ENCODE data around the gene KLC3.
"Not testable (repeated sequence)": the region's sequence is repeated elsewhere in the genome, so short reads cannot be mapped to it uniquely, and the experiment has no call there.

The KLC3 gene

GRCh38 chr19:45340232-45340898 lies at the start of gene KLC3:
KLC3 (plus strand) TSS chr19:45340750; CDS start chr19:45345542, 4,792 bp downstream.
- DNase-seq, result no peak

- DNase-seq, result no peak
These were observed 48.7 kb upstream of the KLC3 start for GRCh38 chr19:45291834-45292233.

GRCh38 chr19:45293682-45294081 lies 46.9 kb upstream of the KLC3 start:
- DNase-seq, result no peak

- DNase-seq, result no peak
These were observed 46.1 kb upstream of the KLC3 start for GRCh38 chr19:45294291-45295029.

GRCh38 chr19:45295873-45296272 lies 44.7 kb upstream of the KLC3 start:
- no peak for DNase-seq

GRCh38 chr19:45296355-45296754 lies 44.2 kb upstream of the KLC3 start:
- DNase-seq, result peak; percentile 61

GRCh38 chr19:45297674-45298073 lies 42.9 kb upstream of the KLC3 start:
- no peak for DNase-seq

GRCh38 chr19:45298264-45298663 lies 42.3 kb upstream of the KLC3 start:
- DNase-seq, result no peak

- DNase-seq, result no peak
These were observed 40.8 kb upstream of the KLC3 start for GRCh38 chr19:45299719-45300118.

GRCh38 chr19:45302416-45302815 lies 38.1 kb upstream of the KLC3 start:
- DNase-seq, result no peak

GRCh38 chr19:45303269-45304060 lies 37.1 kb upstream of the KLC3 start:
- DNase-seq, result no peak

- no peak for DNase-seq
These were observed 36.2 kb upstream of the KLC3 start for GRCh38 chr19:45304141-45304926.

GRCh38 chr19:45305007-45305406 lies 35.5 kb upstream of the KLC3 start:
- DNase-seq, result no peak

GRCh38 chr19:45305421-45305820 lies 35.1 kb upstream of the KLC3 start:
- DNase-seq, result no peak

GRCh38 chr19:45306040-45306439 lies 34.5 kb upstream of the KLC3 start:
- no peak for DNase-seq

GRCh38 chr19:45306518-45307027 lies 34.0 kb upstream of the KLC3 start:
- no peak for DNase-seq

- DNase-seq, result no peak
These were observed 33.2 kb upstream of the KLC3 start for GRCh38 chr19:45307361-45307760.

- DNase-seq, result not testable (repeated sequence)
These were observed 31.2 kb upstream of the KLC3 start for GRCh38 chr19:45309322-45309721.

GRCh38 chr19:45311621-45312020 lies 28.9 kb upstream of the KLC3 start:
- DNase-seq, result peak; percentile 75

- not testable (repeated sequence) for DNase-seq
These were observed 28.3 kb upstream of the KLC3 start for GRCh38 chr19:45312285-45312684.

- DNase-seq, result peak; percentile 66
These were observed 25.8 kb upstream of the KLC3 start for GRCh38 chr19:45314708-45315245.

GRCh38 chr19:45315304-45315703 lies 25.2 kb upstream of the KLC3 start:
- no peak for DNase-seq
